Activated CD8-positive, alpha-beta memory T cell treated with anti-CD3 and anti-CD28 coated beads, Interleukin-2, amount 10 ng/mL, durations not matched to agents 7 days and 5 days (primary cell): ENCODE data around the gene SPRR5. TPM values are rescaled to one million over a fixed set of nuclear protein-coding genes. Genes with fewer than 3 reads are reported as not detected.

Experiments
- ATAC-seq: fragments of 150-1000 bp; cut with Tn5 transposase; one replicate; pipeline ENCODE4 v1.10.0; 2021; ENCODE audit warnings: moderate library complexity
- CTCF ChIA-PET: fragments of 350-600 bp; sonication (Branson Sonifier 250); formaldehyde crosslinking; loops from one replicate; lab custom pipeline; 2021; ENCODE audit warnings: antibody characterized with exemption; lab: Charles Lee
- DNase-seq: peaks from one replicate; pipeline ENCODE4 v3.0.0-alpha.2; 2020
- H3K27ac Mint-ChIP-seq: one replicate; pipeline ENCODE4 v1.8.0; 2021; ENCODE audit warnings: mild to moderate bottlenecking, mixed read lengths
- H3K27me3 Mint-ChIP-seq: one replicate; pipeline ENCODE4 v1.8.0; 2021; ENCODE audit warnings: mixed read lengths
- H3K36me3 Mint-ChIP-seq: one replicate; pipeline ENCODE4 v1.8.0; 2021; ENCODE audit warnings: mild to moderate bottlenecking, mixed read lengths
- H3K4me1 Mint-ChIP-seq: one replicate; pipeline ENCODE4 v1.8.0; 2021; ENCODE audit warnings: mixed read lengths
- H3K4me3 Mint-ChIP-seq: one replicate; pipeline ENCODE4 v1.8.0; 2021; ENCODE audit warnings: mild to moderate bottlenecking, moderate library complexity, mixed read lengths
- H3K9me3 Mint-ChIP-seq: one replicate; pipeline ENCODE4 v1.8.0; 2022; ENCODE audit warnings: low read depth, mixed read lengths
- total RNA-seq, 2 experiments: library from RNA; stranded (reverse); gene quantifications; one replicate each; pipeline ENCODE4 v1.2.3, GENCODE V29; 2021

SPRR5 gene
- total RNA-seq, 2 experiments from 2014 or later = not detected

DNA sequence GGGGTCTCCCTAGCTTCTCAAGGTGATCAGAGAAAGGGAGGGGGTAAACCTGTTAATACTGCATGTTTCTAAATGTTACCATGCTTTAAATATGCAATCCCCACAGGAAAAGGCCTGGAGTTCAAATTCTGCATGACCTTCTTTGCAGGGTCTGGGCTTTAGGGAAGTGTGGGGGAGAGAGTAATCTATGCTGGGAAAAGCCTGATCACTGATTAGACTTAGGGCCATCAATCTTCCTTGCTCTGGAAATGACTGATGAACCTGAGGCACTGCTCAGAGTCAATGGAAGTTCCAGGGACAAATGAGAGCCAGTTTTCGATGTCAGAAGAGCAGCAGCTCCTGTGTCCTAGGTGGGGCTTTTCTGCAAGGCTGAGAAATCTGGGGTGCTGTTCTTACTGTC, 33.7 kb downstream of the SPRR5 start:
- no peaks in the 10 kb centered on the region for H3K4me1 Mint-ChIP-seq
- no peaks in the 10 kb centered on the region for H3K9me3 Mint-ChIP-seq
- H3K27ac Mint-ChIP-seq = no peak overlapping the region
- ATAC-seq = no peak
- H3K36me3 Mint-ChIP-seq = no peaks in the 10 kb centered on the region
- H3K4me3 Mint-ChIP-seq = no peak overlapping the region
- CTCF ChIA-PET = no interaction called here
- peaks cover 10% of the 10 kb centered on the region for H3K27me3 Mint-ChIP-seq
- DNase-seq = no peak

DNA sequence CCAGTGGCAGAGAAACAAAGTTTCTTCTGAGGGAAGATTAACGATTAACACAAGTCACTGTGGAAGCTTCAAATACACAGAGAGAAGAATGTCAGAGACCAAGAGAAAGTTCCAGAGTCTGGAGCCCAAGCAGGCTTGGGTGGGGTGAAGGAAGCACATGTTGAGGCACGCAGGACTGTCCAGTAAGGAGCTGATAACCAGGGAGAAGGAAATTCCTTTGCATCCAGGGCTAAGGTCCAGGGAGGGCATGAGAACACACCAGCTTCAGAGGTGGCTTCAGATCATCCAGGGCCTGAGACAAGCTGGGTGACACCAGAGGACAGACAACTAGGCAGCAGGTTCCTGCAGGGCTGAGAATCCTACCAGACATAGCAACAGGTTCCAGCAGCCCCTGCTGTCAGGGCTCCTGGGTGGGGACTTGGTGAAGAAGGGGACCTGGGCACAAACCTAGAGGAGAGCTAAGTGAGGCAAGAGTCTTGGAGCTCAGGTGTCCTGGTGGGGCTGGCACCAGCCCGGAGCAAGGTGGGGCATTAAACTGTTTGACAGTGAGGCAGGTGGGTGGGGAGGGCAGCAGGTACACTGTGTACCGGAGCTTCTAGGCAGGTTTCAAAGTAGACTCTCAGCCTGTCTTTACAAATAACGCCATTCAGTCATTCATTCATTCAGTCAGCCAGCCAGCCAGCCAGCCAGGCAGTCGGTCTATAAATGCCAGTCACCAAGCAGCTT, 34.3 kb downstream of the SPRR5 start:
- H3K9me3 Mint-ChIP-seq = no peaks in the 10 kb centered on the region
- no peak for ATAC-seq
- peaks cover 6% of the 10 kb centered on the region for H3K27me3 Mint-ChIP-seq
- no peak for DNase-seq
- no peak overlapping the region for H3K27ac Mint-ChIP-seq
- no peaks in the 10 kb centered on the region for H3K36me3 Mint-ChIP-seq
- CTCF ChIA-PET = no interaction called here
- no peaks in the 10 kb centered on the region for H3K4me1 Mint-ChIP-seq
- no peak overlapping the region for H3K4me3 Mint-ChIP-seq

GRCh38 chr1:152982076-152982475, 35.1 kb downstream of the SPRR5 start:
- no peaks in the 10 kb centered on the region for H3K36me3 Mint-ChIP-seq
- no peak overlapping the region for H3K27ac Mint-ChIP-seq
- no peak for ATAC-seq
- H3K4me3 Mint-ChIP-seq = no peak overlapping the region
- H3K27me3 Mint-ChIP-seq = peaks cover 6% of the 10 kb centered on the region
- no peaks in the 10 kb centered on the region for H3K9me3 Mint-ChIP-seq
- no peaks in the 10 kb centered on the region for H3K4me1 Mint-ChIP-seq
- DNase-seq = no peak
- CTCF ChIA-PET = no interaction called here

- no peak for DNase-seq
- Mint-ChIP-seq H3K4me3 (no peak overlapping the region), H3K27me3 (peaks cover 10% of the 10 kb centered on the region), H3K9me3 (no peaks in the 10 kb centered on the region), H3K27ac (no peak overlapping the region), H3K4me1 (no peaks in the 10 kb centered on the region), H3K36me3 (no peaks in the 10 kb centered on the region)
- CTCF ChIA-PET = no interaction called here
- no peak for ATAC-seq
Observed at GRCh38 chr1:152983234-152983633, 36.2 kb downstream of the SPRR5 start.

- CTCF ChIA-PET = no interaction called here
- Mint-ChIP-seq H3K4me3 (no peak within 1 kb of the TSS), H3K27me3 (peaks cover 15% of the 10 kb centered on the region), H3K9me3 (no peaks in the 10 kb centered on the region), H3K36me3 (no peaks in the 10 kb centered on the region), H3K4me1 (no peaks in the 10 kb centered on the region), H3K27ac (no peak within 1 kb of the TSS)
- DNase-seq = no peak
- no peak for ATAC-seq
Observed at GRCh38 chr1:152983743-152984142, 36.7 kb downstream of the SPRR5 start, which contains the start of gene SPRR1A. SPRR1A (plus strand) TSS chr1:152984081; CDS start chr1:152985231, 1,150 bp downstream.

DNA sequence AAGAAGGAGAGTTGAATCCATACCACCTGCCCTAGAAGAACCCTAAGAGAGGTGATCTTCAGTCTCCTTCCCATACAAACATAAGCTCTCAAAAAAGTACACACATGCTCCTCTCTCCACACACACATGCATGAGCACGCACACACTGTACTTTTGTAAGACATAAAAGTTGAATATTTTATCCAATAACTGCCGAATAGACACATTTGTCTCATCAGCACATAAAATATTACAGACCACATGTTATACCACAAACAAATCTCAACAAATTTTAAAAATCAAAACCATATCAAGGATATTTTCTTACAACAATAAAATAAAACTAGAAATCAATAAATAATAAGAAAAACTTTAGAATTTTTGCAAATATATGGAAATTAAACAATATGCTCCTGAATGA, 39.6 kb downstream of the SPRR5 start:
- H3K4me3 Mint-ChIP-seq = no peak overlapping the region
- no peaks in the 10 kb centered on the region for H3K36me3 Mint-ChIP-seq
- no peak overlapping the region for H3K27ac Mint-ChIP-seq
- CTCF ChIA-PET = no interaction called here
- DNase-seq = no peak
- H3K27me3 Mint-ChIP-seq = peaks cover 17% of the 10 kb centered on the region
- no peak for ATAC-seq
- H3K4me1 Mint-ChIP-seq = no peaks in the 10 kb centered on the region
- H3K9me3 Mint-ChIP-seq = no peaks in the 10 kb centered on the region

GRCh38 chr1:152993186-152993585, 46.2 kb downstream of the SPRR5 start:
- Mint-ChIP-seq H3K4me3 (no peak overlapping the region), H3K4me1 (no peaks in the 10 kb centered on the region), H3K9me3 (no peaks in the 10 kb centered on the region), H3K27ac (no peak overlapping the region), H3K36me3 (no peaks in the 10 kb centered on the region), H3K27me3 (peaks cover 11% of the 10 kb centered on the region)
- ATAC-seq (no peak), DNase-seq (no peak)
- CTCF ChIA-PET = no interaction called here

DNA sequence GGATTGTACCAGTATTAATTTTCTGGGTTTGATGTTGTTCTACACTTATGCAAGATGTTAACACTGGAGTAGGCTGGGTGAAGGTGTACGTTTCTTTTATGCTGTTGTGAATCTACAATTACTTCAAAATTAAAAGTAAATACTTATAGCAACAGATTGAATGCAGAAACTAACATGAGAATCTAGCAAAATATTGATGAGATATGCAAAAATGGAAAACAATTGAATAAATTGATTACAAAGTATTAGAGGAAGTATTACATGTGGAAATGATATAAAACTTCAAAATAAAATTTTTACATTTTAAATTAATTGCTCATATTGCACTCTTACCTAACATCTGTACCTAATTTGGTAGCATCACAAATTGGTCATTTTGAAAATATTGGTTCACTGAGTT, 48.8 kb downstream of the SPRR5 start:
- no peak for ATAC-seq

GRCh38 chr1:152996633-152997400, 49.8 kb downstream of the SPRR5 start:
- ATAC-seq = no peak
- H3K4me3 Mint-ChIP-seq = no peak overlapping the region
- no peaks in the 10 kb centered on the region for H3K9me3 Mint-ChIP-seq
- H3K27ac Mint-ChIP-seq = no peak overlapping the region
- CTCF ChIA-PET = no interaction called here
- no peaks in the 10 kb centered on the region for H3K36me3 Mint-ChIP-seq
- H3K4me1 Mint-ChIP-seq = no peaks in the 10 kb centered on the region
- DNase-seq = no peak
- no peaks in the 10 kb centered on the region for H3K27me3 Mint-ChIP-seq

More for the DNA sequence above, 48.8 kb downstream of the SPRR5 start:
- Mint-ChIP-seq H3K27me3 (no peaks in the 10 kb centered on the region), H3K36me3 (no peaks in the 10 kb centered on the region), H3K9me3 (no peaks in the 10 kb centered on the region), H3K4me1 (no peaks in the 10 kb centered on the region), H3K27ac (no peak overlapping the region), H3K4me3 (no peak overlapping the region)
- no peak for DNase-seq
- CTCF ChIA-PET = no interaction called here

GRCh38 chr1:152997901-152998300, 50.9 kb downstream of the SPRR5 start:
- Mint-ChIP-seq H3K9me3 (no peaks in the 10 kb centered on the region), H3K4me3 (no peak overlapping the region), H3K27ac (no peak overlapping the region), H3K36me3 (no peaks in the 10 kb centered on the region), H3K27me3 (no peaks in the 10 kb centered on the region), H3K4me1 (no peaks in the 10 kb centered on the region)
- ATAC-seq (no peak), DNase-seq (no peak)
- CTCF ChIA-PET = no interaction called here

DNA sequence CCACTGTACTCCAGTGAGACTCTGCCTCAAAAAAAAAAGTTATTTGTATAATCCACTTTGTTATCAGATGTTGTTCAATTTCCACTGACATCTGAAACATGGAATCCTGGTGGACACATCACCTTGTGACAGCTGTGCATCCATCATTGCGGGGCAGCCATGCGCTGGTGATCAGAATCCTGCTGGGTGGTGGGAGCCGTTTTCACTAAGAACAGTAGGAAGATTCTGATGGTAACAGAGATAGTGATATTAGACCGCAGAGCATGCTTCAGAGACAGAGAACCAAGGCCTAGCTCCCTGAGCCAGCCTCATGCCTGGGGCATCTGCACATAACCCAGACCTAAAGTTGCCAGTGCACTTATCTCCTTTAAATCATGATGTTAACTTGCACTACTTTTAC, 51.5 kb downstream of the SPRR5 start:
- CTCF ChIA-PET = no interaction called here
- no peaks in the 10 kb centered on the region for H3K4me1 Mint-ChIP-seq

More for the DNA sequence above, 51.5 kb downstream of the SPRR5 start:
- ATAC-seq = no peak
- Mint-ChIP-seq H3K9me3 (no peaks in the 10 kb centered on the region), H3K36me3 (no peaks in the 10 kb centered on the region), H3K27ac (no peak overlapping the region), H3K4me3 (no peak overlapping the region), H3K27me3 (no peaks in the 10 kb centered on the region)
- no peak for DNase-seq
